GM18907 (cell line): ENCODE measurements around the gene AMPD3.
"Not testable (repeated sequence)": the region's sequence is repeated elsewhere in the genome, so short reads cannot be mapped to it uniquely, and the experiment has no call there.

ENCODE experiments used
- ATAC-seq: cut with Tn5 transposase; IDR thresholded peaks from one replicate; pipeline ENCODE4 v1.9.1; 2021; ENCODE audit warnings: mild to moderate bottlenecking, moderate library complexity; ENCODE audit not compliant: unreplicated experiment

The AMPD3 gene

GRCh38 chr11:10436683-10437082 lies 18.4 kb upstream of the AMPD3 start:
- ATAC-seq, result not testable (repeated sequence)

DNA sequence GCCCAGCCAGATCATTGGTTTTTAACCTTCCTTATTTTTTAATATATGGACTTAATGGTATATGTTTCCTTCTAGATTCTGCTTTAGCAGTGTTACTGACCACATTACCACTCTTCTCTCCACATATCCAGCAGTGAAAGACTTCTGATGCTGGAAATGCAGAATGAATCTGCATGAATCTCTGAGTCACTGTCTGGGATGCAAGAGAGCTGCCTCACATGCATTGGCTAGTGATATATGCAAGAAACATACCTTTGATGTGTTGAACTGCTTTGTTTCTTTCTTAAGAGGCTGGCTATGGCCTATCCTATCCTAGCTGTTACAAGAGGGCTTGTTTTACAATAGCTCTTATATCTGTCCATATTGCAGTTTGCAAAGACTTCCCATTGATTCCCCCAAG lies 16.6 kb upstream of the AMPD3 start:
- ATAC-seq, result no peak

GRCh38 chr11:10439351-10439750 lies 15.7 kb upstream of the AMPD3 start:
- no peak for ATAC-seq

- ATAC-seq, result no peak
These were observed 15.1 kb upstream of the AMPD3 start for GRCh38 chr11:10439924-10440323.

- ATAC-seq, result no peak
These were observed 14.7 kb upstream of the AMPD3 start for GRCh38 chr11:10440401-10440800.

GRCh38 chr11:10441091-10441490 lies 14.0 kb upstream of the AMPD3 start:
- no peak for ATAC-seq

- ATAC-seq, result peak; percentile 96
These were observed 13.2 kb upstream of the AMPD3 start for GRCh38 chr11:10441652-10442503.

DNA sequence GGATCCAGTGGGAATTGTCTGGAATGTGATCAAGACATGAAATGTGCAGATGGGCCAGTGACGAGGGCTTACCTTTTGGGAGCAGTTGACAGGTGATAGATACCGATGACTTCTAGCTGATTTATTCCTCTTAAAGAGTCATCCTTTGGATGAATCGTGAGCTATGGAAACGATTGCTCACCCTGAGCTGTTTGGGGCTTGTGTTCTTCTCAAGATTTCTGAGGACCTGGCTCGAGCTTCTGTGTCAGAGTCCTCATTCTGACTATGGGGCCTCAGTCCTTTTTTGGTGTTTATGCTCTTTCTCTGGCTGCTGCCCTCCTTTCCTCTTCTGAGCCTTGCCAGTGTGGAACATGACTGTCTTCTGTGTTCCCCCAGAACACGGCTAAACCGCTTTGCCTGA lies 11.9 kb upstream of the AMPD3 start:
- ATAC-seq, result no peak

GRCh38 chr11:10443721-10444235 lies 11.3 kb upstream of the AMPD3 start:
- no peak for ATAC-seq

- ATAC-seq, result no peak
These were observed 10.2 kb upstream of the AMPD3 start for GRCh38 chr11:10444725-10445315.

DNA sequence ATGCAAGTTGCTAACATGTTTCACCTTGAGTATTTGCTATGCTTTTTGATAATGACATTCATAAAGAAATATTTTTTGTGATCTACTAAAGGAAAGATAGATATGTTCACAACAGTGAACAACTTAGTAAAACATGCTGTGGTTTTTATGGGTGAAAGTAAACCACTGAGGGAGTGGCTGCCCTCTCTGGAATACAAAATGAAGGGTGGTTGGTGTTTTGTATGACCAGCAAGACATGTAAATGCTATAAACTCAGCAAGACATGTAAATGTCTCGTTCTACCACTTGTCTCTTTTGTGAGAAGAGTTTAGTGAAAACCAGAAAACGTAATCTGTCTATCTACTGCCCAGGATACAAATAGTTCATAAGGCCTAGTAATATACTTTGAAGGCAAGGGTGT lies 7.6 kb upstream of the AMPD3 start:
- no peak for ATAC-seq

DNA sequence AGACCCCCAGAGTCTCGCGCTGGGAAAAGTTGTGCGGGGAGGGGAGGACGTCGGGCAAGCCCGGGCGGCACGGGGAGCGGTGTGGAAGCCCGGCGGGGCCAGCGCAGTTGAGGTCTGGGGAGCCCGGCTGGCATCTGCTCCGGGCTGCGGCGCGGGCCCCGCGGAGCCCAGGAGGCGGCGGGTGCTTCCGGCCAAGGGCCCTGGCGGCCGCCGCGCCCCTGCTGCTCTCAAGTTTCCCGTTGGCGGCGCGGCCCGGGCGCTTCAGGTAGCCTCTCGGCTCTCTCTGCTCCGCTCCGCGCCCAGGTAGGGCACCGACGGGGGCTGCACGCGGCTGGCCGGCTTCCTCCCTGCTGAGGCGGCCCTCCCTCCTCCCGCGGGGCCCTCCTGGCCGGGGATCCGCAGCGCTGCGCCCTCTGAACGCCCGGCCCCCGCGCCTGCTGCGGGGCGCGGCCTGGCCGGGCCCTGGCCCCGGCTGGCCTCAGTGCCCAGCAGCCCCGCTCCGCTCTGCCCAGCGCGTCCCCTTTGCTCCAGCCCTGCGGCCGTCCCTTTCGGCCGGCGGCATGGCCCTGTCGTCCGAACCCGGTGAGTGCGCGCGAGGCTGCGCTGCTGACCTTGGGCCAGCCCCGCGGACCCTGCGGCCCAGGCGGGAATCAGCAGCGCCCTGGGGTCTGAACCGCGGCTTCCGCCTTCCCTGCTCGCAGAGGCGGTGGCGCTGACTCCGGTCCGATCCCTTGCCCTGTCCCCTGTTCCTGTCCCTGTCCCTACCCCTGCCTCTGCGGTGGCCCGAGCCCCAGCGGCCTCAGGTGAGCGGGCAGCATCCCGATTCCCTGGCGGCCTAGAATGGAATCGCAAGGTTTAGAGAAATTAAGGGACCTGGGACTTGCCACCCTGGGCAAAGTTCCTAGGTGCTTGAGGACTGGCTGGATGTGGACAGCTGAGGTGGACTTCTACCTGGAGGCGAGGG lies 4.3 kb upstream of the AMPD3 start:
- ATAC-seq, result no peak

- no peak for ATAC-seq
These were observed 3.5 kb upstream of the AMPD3 start for GRCh38 chr11:10451426-10452116.

GRCh38 chr11:10452211-10452767 lies 2.8 kb upstream of the AMPD3 start:
- no peak for ATAC-seq

DNA sequence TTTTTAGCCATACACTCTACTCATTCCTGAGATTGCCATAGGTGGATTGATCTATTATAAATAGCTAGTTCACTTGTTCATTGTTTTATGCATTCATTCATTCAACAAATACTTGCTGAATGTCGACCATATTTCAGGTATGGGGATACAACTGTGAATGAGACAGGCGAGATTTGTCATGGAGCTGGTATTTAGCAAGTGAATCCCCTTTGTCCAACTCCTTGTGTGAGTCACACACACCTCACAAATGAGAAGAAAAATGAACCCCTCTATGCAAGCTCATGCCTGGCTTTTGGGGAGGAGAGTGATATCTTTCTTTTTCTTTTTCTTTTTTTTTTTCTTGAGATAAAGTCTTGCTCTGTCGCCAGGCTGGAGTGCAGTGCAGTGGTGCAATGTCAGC lies 1.8 kb upstream of the AMPD3 start:
- ATAC-seq, result no peak

DNA sequence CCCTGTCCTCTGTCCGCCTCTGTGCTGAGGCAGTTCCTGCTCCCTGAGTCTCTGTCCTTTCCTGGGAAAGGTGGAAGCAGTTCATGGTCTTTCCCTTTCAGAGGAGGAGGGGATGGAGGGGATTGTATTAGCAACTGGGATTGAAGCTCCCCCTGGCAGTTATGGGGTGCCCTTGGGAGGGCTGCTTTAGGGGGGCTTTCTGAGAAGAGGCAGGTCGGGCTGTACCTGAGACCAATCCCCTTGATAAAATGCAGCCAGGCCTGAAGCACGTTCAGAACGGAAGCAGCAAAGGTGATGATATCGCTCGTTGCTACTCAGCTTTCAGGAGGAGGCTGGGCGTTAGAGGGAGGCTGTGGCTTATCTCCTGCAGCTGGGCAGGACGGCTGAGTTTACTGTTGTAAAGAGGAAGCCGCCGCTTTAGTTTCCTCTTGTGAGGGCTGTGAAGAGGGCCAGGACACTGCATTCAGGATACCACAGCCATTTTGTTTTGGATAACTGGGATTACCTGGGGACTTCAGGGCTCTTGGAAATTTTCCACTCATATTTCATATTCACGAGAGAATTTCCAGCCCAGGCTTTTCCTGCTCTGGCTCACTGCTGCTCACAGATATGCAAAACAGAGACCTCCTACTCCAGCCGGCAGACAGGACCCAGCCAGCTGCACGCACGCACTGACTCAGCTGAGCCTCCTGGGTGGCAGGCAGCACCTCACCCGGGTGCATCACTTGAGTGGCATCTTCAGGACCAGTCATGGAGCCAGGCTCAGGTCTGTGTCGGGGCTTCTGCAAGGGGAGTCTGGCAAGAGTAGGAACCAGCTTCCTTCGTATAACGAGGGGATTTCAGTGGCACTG lies 798 bp downstream of the AMPD3 start:
- peak; percentile 57 for ATAC-seq

DNA sequence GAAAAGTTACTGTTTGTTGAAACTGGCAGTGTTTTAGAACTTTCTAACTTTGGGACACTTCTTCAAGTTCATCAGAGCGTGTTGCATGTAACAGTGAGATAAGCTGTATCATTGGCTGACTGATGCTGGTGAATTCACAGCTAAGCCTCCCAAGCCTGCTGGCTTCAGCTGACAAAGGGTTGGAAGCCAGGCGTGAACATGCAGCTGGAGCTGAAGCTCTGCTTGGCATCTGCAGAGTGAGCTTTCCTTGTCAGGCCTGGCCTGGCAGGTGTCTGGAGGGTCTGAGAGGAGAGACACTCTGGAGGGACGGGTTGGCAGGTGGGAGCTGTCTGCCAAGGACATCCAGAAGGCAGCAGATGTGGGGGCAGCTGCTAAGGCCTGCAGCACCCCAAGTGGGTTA lies 1.5 kb downstream of the AMPD3 start:
- peak; percentile 0 for ATAC-seq

- ATAC-seq, result no peak
These were observed 2.8 kb downstream of the AMPD3 start for GRCh38 chr11:10457901-10458300.
